ENCODE data around the gene RIOK2. TPM values are rescaled to one million over a fixed set of nuclear protein-coding genes. Genes with fewer than 3 reads are reported as not detected.

The RIOK2 gene
- polyA plus RNA-seq, 3 donors = 6.9 to 11.7 (median 11.4) TPM

- no peak overlapping the region for H3K27ac ChIP-seq (ENCODE audit: low read depth, low read length)
- WGBS, 3 donors = 87 to 93% (median 88%) methylated on average over 4 of the region's 4 CpGs
Observed at GRCh38 chr5:97135868-97136267, 47.2 kb downstream of the RIOK2 start.

GRCh38 chr5:97134634-97135033 is 48.4 kb downstream of the RIOK2 start:
- 79 to 87% (median 79%) methylated on average over 3 of the region's 3 CpGs for WGBS, 3 donors
- H3K27ac ChIP-seq (ENCODE audit: low read depth, low read length) = no peak overlapping the region

GRCh38 chr5:97133101-97133500 is 49.9 kb downstream of the RIOK2 start:
- no peak overlapping the region for H3K27ac ChIP-seq (ENCODE audit: low read depth, low read length)

GRCh38 chr5:97131921-97132320 is 51.1 kb downstream of the RIOK2 start:
- no peak overlapping the region for H3K27ac ChIP-seq (ENCODE audit: low read depth, low read length)
- 63 to 77% (median 70%) methylated on average over 5 of the region's 5 CpGs for WGBS, 3 donors

DNA sequence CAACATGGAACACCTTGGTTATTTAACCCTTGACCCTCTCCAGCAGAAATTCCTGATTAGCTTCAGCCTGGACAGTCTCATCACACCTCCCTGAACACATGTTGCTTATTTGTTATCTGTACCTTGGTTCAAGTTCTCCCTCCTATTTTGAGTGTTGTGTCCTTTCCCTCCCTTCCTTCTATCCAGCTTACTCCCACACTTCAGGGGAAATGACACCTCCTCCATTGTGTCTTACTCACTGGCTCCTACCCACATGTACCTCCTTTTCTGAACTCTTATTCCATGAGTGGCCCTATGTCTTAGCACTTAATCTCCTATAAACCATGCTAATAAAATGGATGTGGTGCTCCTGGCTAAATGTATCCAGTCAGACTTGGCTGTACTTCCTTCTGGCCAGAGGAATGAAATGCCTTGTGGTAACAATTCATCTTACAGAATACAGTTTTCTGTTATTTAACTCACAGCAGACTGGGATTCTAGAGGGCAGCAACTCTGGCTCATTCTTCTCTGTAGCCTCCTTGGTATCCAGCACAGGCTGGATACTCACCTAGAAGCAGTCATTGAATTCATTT is 51.8 kb downstream of the RIOK2 start:
- H3K27ac ChIP-seq (ENCODE audit: low read depth, low read length) = no peak overlapping the region

DNA sequence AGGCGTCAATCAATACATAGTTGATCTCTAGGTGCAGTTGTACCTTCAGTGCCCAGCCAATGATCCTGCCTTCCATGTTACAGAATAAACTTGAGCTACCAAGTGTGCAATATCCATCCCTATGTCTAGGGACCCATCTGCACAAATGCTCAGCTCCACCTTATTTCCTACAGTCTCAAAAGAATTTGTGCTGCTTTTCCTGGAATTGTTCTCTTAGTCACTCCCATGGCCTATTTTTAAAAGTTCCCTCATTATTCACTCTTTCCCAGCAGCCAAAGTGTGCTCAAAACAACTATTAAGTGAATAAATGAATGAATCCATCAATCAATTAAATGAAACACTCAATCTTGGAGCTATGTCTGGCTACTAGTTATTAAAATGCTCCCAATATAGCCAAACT is 55.3 kb downstream of the RIOK2 start:
- no peak overlapping the region for H3K27ac ChIP-seq (ENCODE audit: low read depth, low read length)
- 86 to 92% (median 86%) methylated on average over 1 of the region's 1 CpG for WGBS, 3 donors

- WGBS, 3 donors = 71 to 82% (median 76%) methylated on average over 3 of the region's 3 CpGs
- H3K27ac ChIP-seq (ENCODE audit: low read depth, low read length) = no peak overlapping the region
Observed at GRCh38 chr5:97125125-97125683, 57.8 kb downstream of the RIOK2 start.

GRCh38 chr5:97124335-97124734 is 58.7 kb downstream of the RIOK2 start:
- 65 to 70% (median 67%) methylated on average over 2 of the region's 2 CpGs for WGBS, 3 donors

DNA sequence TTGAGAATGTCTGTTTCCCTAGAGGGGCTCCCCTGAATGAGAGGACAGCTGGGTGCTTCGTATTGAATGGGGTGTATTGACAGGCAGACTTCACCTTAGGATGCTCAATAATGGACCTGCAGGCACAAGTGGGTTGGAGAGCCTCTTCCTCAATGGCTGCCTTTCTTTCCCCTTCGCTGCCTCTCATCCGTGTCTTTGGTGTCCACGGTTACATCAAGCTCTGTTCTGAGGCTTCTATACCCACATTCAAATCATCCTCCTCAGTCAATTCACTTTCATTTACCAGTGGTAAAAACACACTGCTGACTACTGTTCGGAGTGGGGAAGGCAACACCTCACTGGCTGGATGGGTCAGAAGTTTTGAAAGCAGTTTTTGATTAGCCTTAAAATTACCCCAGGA is 61.2 kb downstream of the RIOK2 start:
- WGBS, 3 donors = 85 to 92% (median 91%) methylated on average over 5 of the region's 5 CpGs
- H3K27ac ChIP-seq (ENCODE audit: low read depth, low read length) = no peak overlapping the region

More at GRCh38 chr5:97124335-97124734, 58.7 kb downstream of the RIOK2 start:
- H3K27ac ChIP-seq (ENCODE audit: low read depth, low read length) = no peak overlapping the region

GRCh38 chr5:97120195-97120594 is 62.9 kb downstream of the RIOK2 start:
- 50 to 77% (median 67%) methylated on average over 2 of the region's 2 CpGs for WGBS, 3 donors
- no peak overlapping the region for H3K27ac ChIP-seq (ENCODE audit: low read depth, low read length)

DNA sequence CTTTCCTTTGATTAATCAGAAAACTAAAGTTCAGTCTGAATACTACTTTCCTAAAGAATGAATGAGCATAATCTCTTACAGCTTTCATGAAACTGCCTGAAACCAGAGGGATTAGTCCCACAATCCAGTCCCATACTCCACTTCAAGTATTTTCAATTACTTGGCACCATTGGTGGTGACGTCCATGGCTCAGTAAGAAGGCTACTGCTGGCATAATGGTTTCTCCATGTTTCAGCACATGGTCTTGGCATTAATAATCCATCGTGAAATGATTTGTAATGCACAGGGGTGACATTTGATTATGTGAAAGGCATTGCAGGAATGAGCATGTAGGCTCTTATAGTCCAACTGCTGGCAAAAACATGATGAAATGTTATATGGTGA is 64.0 kb downstream of the RIOK2 start:
- WGBS, 3 donors = 77 to 90% (median 83%) methylated on average over 2 of the region's 2 CpGs
- no peak overlapping the region for H3K27ac ChIP-seq (ENCODE audit: low read depth, low read length)

DNA sequence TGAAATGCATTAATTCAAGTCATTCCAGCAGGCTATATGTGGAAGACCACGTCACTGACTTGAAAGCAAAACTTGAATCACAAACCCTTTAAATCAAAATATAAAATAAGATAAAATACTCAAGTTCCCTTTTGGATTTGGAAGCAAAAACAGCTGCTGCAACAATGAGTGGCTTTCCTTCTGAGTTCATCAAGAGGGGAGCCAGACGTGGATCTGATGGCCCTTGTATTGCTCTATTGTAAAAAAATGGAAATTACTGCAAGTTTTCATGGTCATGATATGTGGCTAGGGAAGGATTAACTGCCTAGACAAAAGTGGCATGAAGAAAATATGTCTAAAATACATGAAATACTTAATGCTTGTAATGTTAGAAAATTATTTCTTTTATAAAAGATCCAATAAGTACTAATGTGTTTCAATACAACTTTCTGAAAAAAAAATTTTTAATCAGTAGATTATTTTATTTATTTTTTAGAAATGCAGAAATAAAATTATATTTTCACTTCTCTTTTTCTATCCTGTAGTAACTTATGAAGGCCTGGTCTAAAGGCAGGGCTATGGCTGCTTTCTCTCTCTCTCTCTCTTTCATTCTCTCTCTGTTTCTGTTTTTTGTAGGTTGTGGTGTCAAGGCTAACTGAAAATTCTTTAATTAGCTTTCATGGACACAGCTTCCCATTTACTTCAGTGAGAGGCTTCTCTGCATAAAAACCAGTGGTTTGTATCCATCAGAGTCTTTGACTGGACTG is 64.6 kb downstream of the RIOK2 start:
- H3K27ac ChIP-seq (ENCODE audit: low read depth, low read length) = no peak overlapping the region
- 60 to 76% (median 64%) methylated on average over 2 of the region's 2 CpGs for WGBS, 3 donors

- no peak overlapping the region for H3K27ac ChIP-seq (ENCODE audit: low read depth, low read length)
- 73 to 80% (median 79%) methylated on average over 9 of the region's 9 CpGs for WGBS, 3 donors
Observed at GRCh38 chr5:97115932-97116331, 67.1 kb downstream of the RIOK2 start.

DNA sequence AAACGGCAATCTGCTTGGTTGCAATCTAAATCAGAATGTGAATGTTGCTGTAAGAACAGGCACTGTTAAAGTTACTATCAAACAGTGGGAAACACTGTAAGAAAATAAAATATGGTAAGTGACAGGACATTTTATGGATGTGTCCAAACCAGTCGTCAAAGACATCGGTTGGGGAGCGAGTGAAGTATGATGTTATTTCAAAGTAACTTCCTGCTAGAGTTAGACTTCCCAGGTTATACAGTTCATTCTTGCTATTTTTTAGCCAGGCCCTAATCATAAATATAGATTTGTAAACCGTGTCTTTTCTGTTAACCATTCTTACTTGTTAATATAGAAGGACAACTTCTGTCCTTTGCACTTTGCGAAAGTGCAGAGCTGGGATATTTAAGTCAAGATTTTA is 70.8 kb downstream of the RIOK2 start:
- no peak overlapping the region for H3K27ac ChIP-seq (ENCODE audit: low read depth, low read length)
- WGBS, 3 donors = 67 to 80% (median 78%) methylated on average over 6 of the region's 6 CpGs

DNA sequence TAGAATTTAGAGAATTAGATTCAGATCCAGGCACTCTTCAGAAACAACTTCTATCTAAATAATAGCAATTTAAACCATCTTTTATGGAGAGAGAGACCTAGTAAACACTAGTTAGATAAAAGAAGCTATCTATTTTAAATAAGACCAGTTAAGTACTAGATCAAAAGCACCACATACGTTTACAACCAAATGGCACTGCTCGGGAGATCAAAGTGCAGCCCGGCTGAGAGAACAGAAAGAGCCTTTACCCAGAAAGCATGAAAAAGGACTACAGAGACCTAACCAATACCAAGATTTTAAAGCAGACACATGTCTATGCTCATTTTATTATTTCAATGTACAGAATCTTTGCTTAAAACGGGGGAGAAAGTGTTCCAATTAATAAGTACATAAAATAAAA is 71.4 kb downstream of the RIOK2 start:
- H3K27ac ChIP-seq (ENCODE audit: low read depth, low read length) = no peak overlapping the region

GRCh38 chr5:97111004-97111403 is 72.0 kb downstream of the RIOK2 start:
- H3K27ac ChIP-seq (ENCODE audit: low read depth, low read length) = no peak overlapping the region
- WGBS, 3 donors = 80 to 89% (median 88%) methylated on average over 5 of the region's 5 CpGs

More for the DNA sequence above, 71.4 kb downstream of the RIOK2 start:
- WGBS, 3 donors = 45 to 79% (median 77%) methylated on average over 4 of the region's 4 CpGs

Measured in adipose tissue (tissue), 3 donors.